Duodenal mucosa (tissue), 2 donors: Measurements from ENCODE around the gene IRS1.

Experiments
- H3K27ac ChIP-seq: one replicate; pipeline ENCODE4 v1.7.0; 2013; ENCODE audit warnings: low read depth, low read length
- H3K27me3 ChIP-seq, 2 donors: one replicate each; pipeline ENCODE4 v1.7.0; 2013; ENCODE audit warnings: low read length in 2 of 2, control low read depth in 1 of 2; ENCODE audit not compliant: insufficient read depth in 2 of 2, control insufficient read depth in 1 of 2
- H3K36me3 ChIP-seq, 2 donors: one replicate each; pipeline ENCODE4 v1.7.0; 2013; ENCODE audit warnings: low read length in 2 of 2, control low read depth in 1 of 2; ENCODE audit not compliant: insufficient read depth in 2 of 2, control insufficient read depth in 1 of 2
- H3K4me1 ChIP-seq, 2 donors: one replicate each; pipeline ENCODE4 v1.7.0; 2013; ENCODE audit warnings: low read length in 2 of 2, control low read depth in 1 of 2; ENCODE audit not compliant: insufficient read depth in 2 of 2, control insufficient read depth in 1 of 2
- H3K4me3 ChIP-seq, 2 donors: one replicate each; pipeline ENCODE4 v1.7.0; 2013; ENCODE audit warnings: low read length in 2 of 2, low read depth in 1 of 2
- H3K9ac ChIP-seq, 2 donors: one replicate each; pipeline ENCODE4 v1.7.0; 2013; ENCODE audit warnings: low read length in 2 of 2, low read depth in 1 of 2
- H3K9me3 ChIP-seq, 2 donors: one replicate each; pipeline ENCODE4 v1.7.0; 2013; ENCODE audit warnings: low read length in 2 of 2, control low read depth in 1 of 2; ENCODE audit not compliant: control insufficient read depth in 1 of 2

The IRS1 gene

GRCh38 chr2:226732478-226733188 is 67.0 kb downstream of the IRS1 start:
- Histone ChIP-seq H3K27me3 (no peaks in the 10 kb centered on the region), H3K4me1 (peaks cover 11 to 14% of the 10 kb centered on the region in 2 donors), H3K36me3 (no peaks in the 10 kb centered on the region), H3K27ac (no peak overlapping the region), H3K4me3 (no peak overlapping the region), H3K9me3 (no peaks in the 10 kb centered on the region), H3K9ac (no peak overlapping the region)

GRCh38 chr2:226730481-226730880 is 69.1 kb downstream of the IRS1 start:
- H3K4me3 ChIP-seq: no peak overlapping the region
- H3K27me3 ChIP-seq: no peaks in the 10 kb centered on the region
- H3K9ac ChIP-seq: no peak overlapping the region
- peaks cover 11 to 14% of the 10 kb centered on the region in 2 donors for H3K4me1 ChIP-seq
- no peaks in the 10 kb centered on the region for H3K9me3 ChIP-seq
- H3K27ac ChIP-seq: no peak overlapping the region
- H3K36me3 ChIP-seq: no peaks in the 10 kb centered on the region

- peaks cover 11 to 14% of the 10 kb centered on the region in 2 donors for H3K4me1 ChIP-seq
- no peaks in the 10 kb centered on the region for H3K9me3 ChIP-seq
- no peak overlapping the region for H3K9ac ChIP-seq
- no peaks in the 10 kb centered on the region for H3K27me3 ChIP-seq
- no peak overlapping the region for H3K4me3 ChIP-seq
- H3K36me3 ChIP-seq: no peaks in the 10 kb centered on the region
- H3K27ac ChIP-seq: no peak overlapping the region
Measured at GRCh38 chr2:226728996-226729395, 70.6 kb downstream of the IRS1 start.

- H3K9ac ChIP-seq: no peak overlapping the region
- no peaks in the 10 kb centered on the region for H3K4me1 ChIP-seq
- H3K4me3 ChIP-seq: no peak overlapping the region
- no peaks in the 10 kb centered on the region for H3K27me3 ChIP-seq
- H3K9me3 ChIP-seq: no peaks in the 10 kb centered on the region
- H3K36me3 ChIP-seq: no peaks in the 10 kb centered on the region
- H3K27ac ChIP-seq: no peak overlapping the region
Measured at GRCh38 chr2:226727251-226727650, 72.4 kb downstream of the IRS1 start.

GRCh38 chr2:226726546-226726945 is 73.1 kb downstream of the IRS1 start:
- H3K27me3 ChIP-seq: no peaks in the 10 kb centered on the region
- no peak overlapping the region for H3K27ac ChIP-seq
- no peaks in the 10 kb centered on the region for H3K36me3 ChIP-seq
- no peak overlapping the region for H3K9ac ChIP-seq
- no peaks in the 10 kb centered on the region for H3K9me3 ChIP-seq
- no peak overlapping the region for H3K4me3 ChIP-seq
- H3K4me1 ChIP-seq: no peaks in the 10 kb centered on the region

GRCh38 chr2:226725126-226725860 is 74.3 kb downstream of the IRS1 start:
- Histone ChIP-seq H3K9me3 (no peaks in the 10 kb centered on the region), H3K27me3 (no peaks in the 10 kb centered on the region), H3K36me3 (no peaks in the 10 kb centered on the region), H3K27ac (peak overlapping the region; percentile 13), H3K4me3 (no peak overlapping the region), H3K9ac (peak overlapping the region in 1 of 2 donors; percentile 17), H3K4me1 (no peaks in the 10 kb centered on the region)

- Histone ChIP-seq H3K36me3 (no peaks in the 10 kb centered on the region), H3K4me3 (no peak overlapping the region), H3K4me1 (no peaks in the 10 kb centered on the region), H3K27me3 (no peaks in the 10 kb centered on the region), H3K9ac (no peak overlapping the region), H3K9me3 (no peaks in the 10 kb centered on the region), H3K27ac (no peak overlapping the region)
Measured at GRCh38 chr2:226721541-226721940, 78.1 kb downstream of the IRS1 start.

GRCh38 chr2:226720948-226721347 is 78.7 kb downstream of the IRS1 start:
- H3K36me3 ChIP-seq: no peaks in the 10 kb centered on the region
- H3K27ac ChIP-seq: no peak overlapping the region
- H3K4me3 ChIP-seq: no peak overlapping the region
- no peaks in the 10 kb centered on the region for H3K27me3 ChIP-seq
- no peaks in the 10 kb centered on the region for H3K9me3 ChIP-seq
- H3K4me1 ChIP-seq: no peaks in the 10 kb centered on the region
- no peak overlapping the region for H3K9ac ChIP-seq

GRCh38 chr2:226717719-226718118 is 81.9 kb downstream of the IRS1 start:
- H3K36me3 ChIP-seq: no peaks in the 10 kb centered on the region
- H3K9me3 ChIP-seq: no peaks in the 10 kb centered on the region
- no peak overlapping the region for H3K9ac ChIP-seq
- H3K4me3 ChIP-seq: no peak overlapping the region
- H3K4me1 ChIP-seq: no peaks in the 10 kb centered on the region
- H3K27ac ChIP-seq: no peak overlapping the region
- no peaks in the 10 kb centered on the region for H3K27me3 ChIP-seq

- no peaks in the 10 kb centered on the region for H3K9me3 ChIP-seq
- H3K27me3 ChIP-seq: no peaks in the 10 kb centered on the region
- H3K9ac ChIP-seq: no peak overlapping the region
- H3K36me3 ChIP-seq: no peaks in the 10 kb centered on the region
- H3K27ac ChIP-seq: no peak overlapping the region
- no peaks in the 10 kb centered on the region for H3K4me1 ChIP-seq
- no peak overlapping the region for H3K4me3 ChIP-seq
Measured at GRCh38 chr2:226716126-226716525, 83.5 kb downstream of the IRS1 start.
